Measurements from ENCODE around the gene C1QTNF6.

GRCh38 chr22:37167981-37168647 is 19.9 kb downstream of the C1QTNF6 start:
- TF ChIP-seq CTCF (conservative IDR thresholded peaks at IDR 0.05 in 1 of 2, IDR thresholded peaks at IDR 0.05 in 1 of 2; ENCODE audit: low read depth in 1 of 2, low read length in 2 of 2): no peak
- no peak for TF ChIP-seq EZH2 (IDR thresholded peaks at IDR 0.05; ENCODE audit: low read length, missing control alignments)

All from fibroblast of lung (primary cell).